VCaP (cell line): ENCODE measurements around the gene CNTNAP1.

Source experiments
- H3K27ac ChIP-seq: fragments of 450-650 bp; 2 replicates; pipeline ENCODE4 v1.5.1; 2017
- TF ChIP-seq, protein P1 (sequence below): fragments of 450-650 bp; conservative IDR thresholded peaks from 2 replicates; pipeline ENCODE4 v1.5.1; 2017; ENCODE audit warnings: mild to moderate bottlenecking, moderate library complexity

CNTNAP1 gene

DNA sequence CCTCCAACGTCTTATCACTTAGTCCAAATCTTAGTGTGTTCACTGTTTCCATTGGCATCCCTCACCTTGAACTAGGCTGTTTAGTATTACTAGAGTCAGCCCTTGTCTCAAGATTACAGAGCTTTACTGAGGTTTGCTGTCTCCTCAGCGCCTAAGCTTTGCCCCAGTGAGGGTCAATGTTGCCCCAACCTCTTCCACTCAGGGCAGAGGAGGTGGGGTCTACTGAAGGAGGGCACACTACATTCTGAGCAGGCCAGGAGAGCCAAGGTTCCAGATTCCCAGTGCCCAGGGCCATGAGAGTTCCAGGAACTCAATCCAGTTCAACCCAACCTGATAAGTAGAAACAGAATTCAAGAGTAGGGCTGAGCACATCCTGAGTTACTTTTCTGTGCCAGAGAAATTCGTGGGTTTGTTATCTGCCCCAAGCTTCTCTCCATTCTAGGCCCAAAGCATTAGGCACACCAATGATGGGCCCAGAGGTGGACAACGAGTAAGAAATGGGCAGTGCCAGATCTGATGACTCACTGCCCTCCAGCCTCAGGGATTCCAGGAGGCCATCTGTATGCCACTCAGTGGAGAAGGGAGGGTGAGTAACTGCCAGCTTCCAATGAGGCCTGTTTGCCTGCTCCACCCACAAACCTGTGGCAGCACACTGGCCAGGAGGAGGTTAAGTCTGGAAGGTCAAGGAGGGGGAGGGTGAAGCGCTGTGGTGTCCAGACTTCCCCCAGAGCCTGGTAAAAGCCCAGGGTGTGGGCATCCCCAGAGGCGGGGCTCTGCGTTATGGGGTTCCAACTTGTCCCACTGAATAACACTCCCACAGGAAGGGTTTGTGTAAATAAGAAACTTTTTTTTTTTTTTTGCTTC is 15.0 kb upstream of the CNTNAP1 start:
- H3K27ac ChIP-seq = no peak overlapping the region
- TF ChIP-seq, protein P1, sequence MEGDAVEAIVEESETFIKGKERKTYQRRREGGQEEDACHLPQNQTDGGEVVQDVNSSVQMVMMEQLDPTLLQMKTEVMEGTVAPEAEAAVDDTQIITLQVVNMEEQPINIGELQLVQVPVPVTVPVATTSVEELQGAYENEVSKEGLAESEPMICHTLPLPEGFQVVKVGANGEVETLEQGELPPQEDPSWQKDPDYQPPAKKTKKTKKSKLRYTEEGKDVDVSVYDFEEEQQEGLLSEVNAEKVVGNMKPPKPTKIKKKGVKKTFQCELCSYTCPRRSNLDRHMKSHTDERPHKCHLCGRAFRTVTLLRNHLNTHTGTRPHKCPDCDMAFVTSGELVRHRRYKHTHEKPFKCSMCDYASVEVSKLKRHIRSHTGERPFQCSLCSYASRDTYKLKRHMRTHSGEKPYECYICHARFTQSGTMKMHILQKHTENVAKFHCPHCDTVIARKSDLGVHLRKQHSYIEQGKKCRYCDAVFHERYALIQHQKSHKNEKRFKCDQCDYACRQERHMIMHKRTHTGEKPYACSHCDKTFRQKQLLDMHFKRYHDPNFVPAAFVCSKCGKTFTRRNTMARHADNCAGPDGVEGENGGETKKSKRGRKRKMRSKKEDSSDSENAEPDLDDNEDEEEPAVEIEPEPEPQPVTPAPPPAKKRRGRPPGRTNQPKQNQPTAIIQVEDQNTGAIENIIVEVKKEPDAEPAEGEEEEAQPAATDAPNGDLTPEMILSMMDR = no peak

DNA sequence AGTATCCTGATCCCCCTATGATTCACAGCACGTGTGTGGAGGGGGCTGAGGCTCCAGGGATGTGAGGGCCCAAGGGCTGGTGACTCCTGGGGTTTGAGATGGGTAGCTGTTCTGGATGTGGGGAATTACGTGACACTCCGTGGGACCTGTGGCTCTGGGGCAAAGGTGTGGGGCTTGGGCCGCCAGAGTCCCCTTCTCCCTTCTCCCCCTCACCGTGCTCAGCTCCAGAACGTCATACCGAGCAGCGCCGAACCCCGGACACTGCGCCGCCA is 12.7 kb upstream of the CNTNAP1 start:
- no peak overlapping the region for H3K27ac ChIP-seq
- TF ChIP-seq, protein P1 = no peak

DNA sequence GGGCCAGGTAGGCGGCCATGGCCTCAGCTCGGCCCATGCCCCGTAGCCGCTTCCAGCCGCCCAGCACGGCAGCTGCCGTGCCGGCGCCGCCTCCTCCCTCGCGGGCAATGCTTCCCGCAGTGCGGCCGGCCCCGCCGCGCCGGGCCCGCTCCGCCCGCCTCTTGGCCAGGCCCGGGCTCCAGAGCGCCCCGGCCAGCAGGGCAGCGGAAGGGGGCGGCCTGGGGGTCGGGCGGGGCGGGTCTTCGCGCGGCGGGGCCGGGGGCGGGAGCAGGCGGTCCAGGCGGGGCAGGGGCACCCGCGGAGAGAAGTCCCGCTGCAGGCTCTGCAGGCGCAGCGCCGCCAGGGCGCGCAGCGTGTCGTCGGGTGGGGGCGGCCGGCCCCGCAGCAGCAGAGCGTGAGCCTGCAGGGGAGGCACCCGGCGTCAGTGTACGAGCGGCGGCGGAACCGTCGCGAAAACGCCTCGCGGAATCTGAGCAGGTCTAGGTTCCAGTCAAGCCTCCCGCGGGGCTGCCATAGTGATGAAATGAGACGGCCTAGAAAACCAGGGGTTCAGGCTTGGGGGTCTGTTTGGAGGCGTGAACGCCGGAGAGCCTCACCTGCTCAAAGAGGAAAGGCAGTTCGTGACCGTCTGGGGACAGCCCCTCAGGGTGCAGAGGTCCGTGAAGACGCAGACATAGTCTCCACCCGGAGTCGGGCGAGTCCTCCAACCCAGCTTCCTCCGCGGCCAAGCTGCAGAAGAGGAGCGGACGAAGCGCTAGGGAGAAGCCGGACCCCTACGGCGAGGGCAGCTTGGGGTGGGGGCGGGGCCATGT is 12.1 kb upstream of the CNTNAP1 start:
- TF ChIP-seq, protein P1 = no peak
- H3K27ac ChIP-seq = no peak overlapping the region

DNA sequence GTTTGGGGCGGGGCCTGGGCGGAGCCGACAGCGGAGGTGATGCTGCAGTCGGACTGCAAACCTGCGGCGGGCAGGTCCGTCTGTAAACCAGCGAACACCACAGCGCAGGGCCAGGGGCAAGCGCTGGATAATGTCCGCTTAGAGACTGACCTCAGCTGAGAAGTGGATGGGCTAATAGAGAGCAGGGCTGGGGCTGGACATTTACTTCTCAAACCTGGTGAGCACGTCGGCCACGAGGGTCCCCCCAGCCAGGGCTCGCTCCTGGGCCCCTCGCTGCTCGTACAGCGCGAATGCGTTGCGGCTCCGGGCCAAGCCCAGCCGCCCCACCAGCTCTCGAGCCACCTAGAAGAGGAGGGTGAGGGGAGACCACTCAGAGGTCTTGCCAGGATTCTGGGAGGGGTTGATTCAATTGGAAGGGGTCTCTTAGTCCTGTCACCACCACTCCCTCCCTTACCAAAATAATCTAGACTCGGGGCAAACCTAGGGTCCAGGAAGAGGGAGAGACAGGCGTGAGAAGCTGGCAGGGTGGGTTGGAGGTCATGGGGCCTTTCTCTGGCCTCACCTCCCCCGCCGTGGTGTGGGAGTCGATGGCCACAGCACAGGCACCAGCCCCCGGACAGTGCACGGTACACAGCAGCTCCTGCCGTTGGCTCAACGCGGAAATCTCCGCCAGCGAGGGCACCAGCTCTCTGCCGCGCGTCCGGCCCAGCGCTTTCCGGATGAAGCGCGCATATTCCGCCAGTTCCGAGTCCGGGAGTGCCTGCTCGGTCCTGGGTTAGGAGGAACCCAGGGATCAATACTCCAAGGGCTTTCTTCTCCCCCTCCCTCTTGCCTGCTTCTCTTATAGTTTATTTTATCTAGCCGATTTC is 11.3 kb upstream of the CNTNAP1 start:
- H3K27ac ChIP-seq = no peak overlapping the region

DNA sequence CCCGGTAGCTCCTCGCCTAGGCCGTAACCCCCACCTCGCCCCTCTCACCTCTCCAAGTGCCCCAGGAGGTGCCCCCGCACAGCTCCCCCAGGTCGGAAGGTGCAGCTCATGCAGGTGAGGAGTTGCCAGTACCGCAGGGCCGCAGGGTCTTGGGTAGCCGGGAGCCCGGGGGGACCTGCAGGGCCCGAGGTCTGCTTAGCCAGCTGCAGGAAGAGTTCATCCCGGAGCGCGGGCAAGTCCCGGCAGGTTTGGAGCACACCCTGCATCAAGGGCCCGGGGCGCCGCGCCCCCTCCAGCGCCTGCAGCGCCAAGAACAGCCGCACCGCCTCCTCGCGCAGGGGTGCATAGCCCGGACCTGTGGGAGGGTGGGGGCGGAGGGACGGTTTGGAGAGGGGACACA is 10.3 kb upstream of the CNTNAP1 start:
- no peak overlapping the region for H3K27ac ChIP-seq
- TF ChIP-seq, protein P1 = no peak

More for the DNA sequence above, 11.3 kb upstream of the CNTNAP1 start:
- TF ChIP-seq, protein P1 = no peak

DNA sequence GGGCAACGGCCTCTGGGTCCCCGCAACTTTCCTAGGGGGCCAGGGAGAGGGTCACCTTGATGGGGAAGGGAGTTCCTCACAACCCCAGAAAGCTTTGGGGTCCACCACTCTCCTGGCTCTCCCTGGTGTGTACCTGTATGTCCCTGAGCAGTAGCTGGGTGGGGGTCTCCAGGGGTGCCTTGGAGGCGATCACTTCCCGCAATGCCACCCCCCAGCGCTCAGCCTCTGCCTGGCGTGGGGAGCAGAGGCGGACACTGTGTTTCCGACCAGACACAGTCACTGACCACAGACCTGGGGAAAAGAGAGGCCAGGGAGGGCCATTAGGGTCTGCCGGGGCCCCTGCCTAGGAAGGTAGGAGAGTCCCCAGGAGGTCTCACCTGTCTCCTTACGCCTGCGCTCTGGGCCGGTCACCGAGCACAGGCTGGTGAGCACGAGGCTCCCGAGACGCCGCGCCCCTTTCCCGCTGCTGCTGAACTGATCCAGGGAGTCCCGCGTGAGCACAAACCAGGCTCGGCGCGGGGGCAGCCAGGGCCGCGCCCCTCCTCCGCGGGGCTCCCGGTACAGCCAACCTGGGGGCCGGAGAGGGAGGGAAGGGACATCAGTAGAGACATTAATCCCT is 9.0 kb upstream of the CNTNAP1 start:
- H3K27ac ChIP-seq = no peak overlapping the region
- TF ChIP-seq, protein P1 = no peak
